ENCODE data around the gene APAF1.
A peak's percentile ranks its signal among the peaks of the same experiment; 100 is the strongest.
"Not testable (repeated sequence)": the region's sequence is repeated elsewhere in the genome, so short reads cannot be mapped to it uniquely, and the experiment has no call there.

Gene APAF1, protein sequence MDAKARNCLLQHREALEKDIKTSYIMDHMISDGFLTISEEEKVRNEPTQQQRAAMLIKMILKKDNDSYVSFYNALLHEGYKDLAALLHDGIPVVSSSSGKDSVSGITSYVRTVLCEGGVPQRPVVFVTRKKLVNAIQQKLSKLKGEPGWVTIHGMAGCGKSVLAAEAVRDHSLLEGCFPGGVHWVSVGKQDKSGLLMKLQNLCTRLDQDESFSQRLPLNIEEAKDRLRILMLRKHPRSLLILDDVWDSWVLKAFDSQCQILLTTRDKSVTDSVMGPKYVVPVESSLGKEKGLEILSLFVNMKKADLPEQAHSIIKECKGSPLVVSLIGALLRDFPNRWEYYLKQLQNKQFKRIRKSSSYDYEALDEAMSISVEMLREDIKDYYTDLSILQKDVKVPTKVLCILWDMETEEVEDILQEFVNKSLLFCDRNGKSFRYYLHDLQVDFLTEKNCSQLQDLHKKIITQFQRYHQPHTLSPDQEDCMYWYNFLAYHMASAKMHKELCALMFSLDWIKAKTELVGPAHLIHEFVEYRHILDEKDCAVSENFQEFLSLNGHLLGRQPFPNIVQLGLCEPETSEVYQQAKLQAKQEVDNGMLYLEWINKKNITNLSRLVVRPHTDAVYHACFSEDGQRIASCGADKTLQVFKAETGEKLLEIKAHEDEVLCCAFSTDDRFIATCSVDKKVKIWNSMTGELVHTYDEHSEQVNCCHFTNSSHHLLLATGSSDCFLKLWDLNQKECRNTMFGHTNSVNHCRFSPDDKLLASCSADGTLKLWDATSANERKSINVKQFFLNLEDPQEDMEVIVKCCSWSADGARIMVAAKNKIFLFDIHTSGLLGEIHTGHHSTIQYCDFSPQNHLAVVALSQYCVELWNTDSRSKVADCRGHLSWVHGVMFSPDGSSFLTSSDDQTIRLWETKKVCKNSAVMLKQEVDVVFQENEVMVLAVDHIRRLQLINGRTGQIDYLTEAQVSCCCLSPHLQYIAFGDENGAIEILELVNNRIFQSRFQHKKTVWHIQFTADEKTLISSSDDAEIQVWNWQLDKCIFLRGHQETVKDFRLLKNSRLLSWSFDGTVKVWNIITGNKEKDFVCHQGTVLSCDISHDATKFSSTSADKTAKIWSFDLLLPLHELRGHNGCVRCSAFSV (N-terminal part only)

DNA sequence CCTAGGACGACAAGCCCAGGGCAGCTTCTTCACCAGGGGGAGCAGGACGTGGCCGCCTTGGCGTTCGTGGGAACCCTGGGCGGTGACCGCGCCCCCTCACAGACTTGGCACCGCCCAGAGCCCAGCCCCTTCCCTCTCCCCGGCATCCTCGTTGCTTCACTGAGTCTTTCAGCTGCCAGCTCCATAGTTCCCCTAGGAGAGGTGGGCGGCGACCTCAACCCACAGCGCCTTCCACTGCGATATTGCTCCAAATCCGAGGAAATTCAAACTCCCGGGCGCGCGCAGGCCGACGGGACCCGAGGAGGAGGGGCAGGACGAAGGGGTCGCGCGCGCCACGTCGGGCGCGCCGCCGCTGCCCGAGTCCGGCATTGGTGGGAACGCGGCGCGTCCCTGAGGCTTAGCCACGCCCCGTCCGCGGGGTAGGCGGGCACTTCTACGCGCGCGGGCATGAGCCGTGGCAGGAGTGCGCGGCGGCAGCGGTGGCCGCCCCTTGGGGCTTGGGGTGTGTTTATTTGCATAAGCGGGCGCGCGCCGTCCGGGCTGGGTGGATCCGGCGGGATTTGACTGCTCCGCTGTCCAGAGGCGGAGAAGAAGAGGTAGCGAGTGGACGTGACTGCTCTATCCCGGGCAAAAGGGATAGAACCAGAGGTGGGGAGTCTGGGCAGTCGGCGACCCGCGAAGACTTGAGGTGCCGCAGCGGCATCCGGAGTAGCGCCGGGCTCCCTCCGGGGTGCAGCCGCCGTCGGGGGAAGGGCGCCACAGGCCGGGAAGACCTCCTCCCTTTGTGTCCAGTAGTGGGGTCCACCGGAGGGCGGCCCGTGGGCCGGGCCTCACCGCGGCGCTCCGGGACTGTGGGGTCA lies at the start of gene APAF1, which contains the start of gene IKBIP:
TSS of gene APAF1 (plus strand) at position 579 of the 860 bp plus-strand sequence. CDS start 3,070 bp downstream, outside the sequence.
TSS of gene IKBIP (minus strand) at position 77 of the 860 bp plus-strand sequence. CDS start 87 bp downstream, outside the sequence.
- DNase-seq = peak; percentile 94

DNA sequence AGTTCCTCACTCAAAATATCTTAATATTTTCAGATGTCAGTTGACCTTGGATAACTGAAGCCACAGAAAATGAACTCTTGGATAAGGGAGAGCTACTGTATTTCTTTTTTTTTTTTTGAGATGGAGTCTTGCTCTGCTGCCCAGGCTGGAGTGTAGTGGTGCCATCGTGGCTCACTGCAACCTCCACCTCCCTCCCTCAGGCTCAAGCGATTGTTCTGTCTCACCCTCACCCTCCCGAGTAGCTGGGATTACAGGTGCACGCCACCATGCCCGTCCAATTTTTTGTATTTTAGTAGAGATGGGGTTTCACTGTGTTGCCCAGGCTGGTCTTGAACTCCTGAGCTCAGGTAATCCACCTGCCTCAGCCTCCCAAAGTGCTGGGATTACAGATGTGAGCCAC lies 47.8 kb upstream of the APAF1 start:
- DNase-seq = not testable (repeated sequence)

DNA sequence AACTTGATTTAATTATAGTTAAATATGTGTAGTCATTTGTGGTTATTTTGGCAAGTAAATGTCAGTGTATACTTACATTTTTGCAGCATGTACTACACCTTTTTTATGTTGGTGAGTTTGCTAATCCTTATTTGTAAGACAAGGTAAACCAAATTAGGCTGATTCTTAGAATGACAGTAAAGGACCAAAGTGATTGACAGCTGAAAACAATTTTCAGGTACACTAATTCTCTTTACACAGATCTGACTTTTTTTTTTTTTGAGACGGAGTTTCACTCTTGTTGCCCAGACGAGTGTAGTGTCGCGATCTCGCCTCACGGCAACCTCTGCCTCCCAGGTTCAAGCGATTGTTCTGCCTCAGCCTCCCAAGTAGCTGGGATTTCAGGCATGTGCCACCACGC lies 43.2 kb upstream of the APAF1 start:
- no peak for DNase-seq

DNA sequence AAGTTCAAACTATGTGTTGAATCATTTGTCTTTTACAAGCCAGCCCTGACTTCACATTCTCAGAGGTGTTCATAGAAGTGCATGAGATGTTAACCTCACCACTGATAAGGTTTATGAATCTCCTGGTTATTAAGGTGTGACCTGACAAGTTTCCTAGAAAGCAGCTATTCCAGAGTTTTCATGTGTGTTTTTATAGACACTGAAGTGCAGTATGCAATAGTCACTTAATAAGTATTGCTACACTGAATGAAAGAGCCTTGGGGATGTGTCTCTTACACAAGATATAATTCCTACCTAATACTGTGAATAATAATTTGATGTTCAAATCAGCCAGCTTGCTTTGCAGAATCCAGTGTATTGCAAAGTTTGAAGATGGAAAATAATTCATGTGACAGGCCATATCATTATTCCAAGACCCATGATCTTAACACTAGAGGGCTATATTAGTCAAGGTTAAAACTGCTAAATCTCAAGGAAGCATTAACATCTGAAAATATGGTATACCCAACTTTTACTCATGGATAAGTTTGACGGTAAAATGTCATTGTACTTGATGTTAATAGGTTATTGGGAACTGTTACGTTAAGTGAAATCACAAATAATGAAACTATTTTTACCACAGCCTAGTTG lies 38.6 kb upstream of the APAF1 start:
- DNase-seq = no peak

DNA sequence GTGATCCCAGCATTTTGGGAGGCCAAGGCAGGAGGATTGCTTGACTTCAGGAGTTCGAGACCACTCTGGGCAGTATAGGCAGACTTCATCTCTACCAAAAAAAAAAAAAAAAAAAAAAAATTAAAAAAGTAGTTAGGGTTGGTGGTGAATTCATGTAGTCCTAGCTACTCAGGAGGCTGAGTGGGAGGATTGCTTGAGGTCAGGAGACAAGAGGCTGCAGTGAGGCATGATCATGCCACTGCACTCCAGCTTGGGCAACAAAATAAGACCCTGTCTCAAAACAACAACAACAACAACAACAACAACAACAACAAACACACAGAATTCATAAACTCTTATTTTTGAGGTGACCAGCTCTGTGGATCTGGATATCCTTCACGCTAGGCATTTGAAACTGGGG lies 34.5 kb upstream of the APAF1 start:
- DNase-seq = no peak

DNA sequence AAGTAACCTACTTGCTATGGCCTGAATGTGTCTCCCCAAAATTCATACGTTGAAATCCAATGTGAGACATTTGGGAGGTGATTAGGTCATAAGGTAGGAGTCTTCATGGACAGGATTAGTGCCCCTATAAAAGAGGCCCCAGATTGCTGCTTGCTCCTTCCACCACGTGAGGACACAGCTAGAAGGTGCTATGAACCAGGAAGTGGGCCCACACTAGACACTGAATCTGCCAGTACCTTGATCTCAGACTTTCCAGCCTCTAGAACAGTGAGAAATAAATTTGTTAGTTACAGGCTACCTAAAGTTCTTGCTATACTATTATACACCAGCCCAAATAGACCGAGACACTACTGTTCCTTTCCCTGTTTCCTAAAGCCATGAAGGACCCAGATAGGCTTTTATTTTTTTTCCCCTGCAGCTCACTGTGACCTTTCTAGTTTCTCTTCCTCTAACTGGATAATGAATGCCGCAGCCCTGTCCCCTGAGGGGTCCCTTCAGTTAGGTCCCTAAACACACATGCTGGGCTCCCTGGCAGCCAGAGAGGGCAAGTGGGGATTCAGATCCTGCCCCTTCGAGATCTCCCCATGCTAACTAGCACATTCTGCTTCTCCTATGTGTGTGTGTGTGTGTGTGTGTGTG lies 32.3 kb upstream of the APAF1 start:
- no peak for DNase-seq

DNA sequence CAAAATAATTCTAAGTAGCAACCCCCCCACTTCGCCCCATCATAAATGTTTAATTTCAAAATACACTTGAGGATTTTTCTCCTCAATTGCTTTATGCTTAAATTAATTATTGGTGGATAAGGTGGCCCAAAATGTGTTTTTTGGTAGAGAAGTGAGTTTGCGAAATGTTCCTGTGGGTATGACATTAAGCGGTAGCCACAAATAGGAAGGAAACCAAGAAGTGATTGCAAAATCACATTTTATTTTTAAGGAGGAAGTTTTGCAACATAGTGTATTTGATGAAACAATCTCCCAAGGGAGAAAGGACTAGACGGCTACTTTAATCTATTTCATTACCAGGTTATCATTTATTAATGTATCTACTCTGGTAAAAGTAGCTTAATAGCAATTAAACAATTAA lies 26.1 kb upstream of the APAF1 start:
- DNase-seq = no peak

DNA sequence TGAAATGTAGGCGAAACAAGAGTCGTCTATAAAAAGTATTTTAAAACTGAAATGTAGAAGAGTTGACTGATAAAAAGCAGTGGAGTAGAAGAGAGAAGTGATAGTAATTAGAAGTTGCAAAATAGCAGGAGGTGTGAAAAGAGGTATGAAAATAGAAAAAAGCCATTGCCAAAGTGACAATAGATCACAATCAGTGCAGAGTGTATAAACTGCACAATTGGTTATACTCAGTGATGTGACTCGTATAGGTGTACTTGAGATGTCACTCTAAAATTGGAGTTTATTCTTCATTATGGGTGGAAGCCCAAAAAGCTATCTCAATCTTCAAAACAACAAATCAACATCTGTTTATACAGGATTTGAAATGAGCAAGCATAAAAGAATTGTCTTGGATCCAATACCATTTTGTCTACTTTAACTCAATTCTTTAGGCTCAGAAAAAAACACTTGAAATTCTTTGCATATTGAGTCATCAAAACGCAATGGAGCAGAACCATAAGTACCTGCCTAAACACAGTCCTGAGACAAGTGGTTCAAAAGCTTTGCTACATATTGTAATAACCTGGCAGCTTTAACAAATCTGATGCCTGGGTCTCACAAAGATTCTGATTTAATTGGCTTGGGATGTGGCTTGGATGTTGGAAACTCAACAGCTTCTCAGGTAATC lies 9.3 kb upstream of the APAF1 start:
- no peak for DNase-seq

DNA sequence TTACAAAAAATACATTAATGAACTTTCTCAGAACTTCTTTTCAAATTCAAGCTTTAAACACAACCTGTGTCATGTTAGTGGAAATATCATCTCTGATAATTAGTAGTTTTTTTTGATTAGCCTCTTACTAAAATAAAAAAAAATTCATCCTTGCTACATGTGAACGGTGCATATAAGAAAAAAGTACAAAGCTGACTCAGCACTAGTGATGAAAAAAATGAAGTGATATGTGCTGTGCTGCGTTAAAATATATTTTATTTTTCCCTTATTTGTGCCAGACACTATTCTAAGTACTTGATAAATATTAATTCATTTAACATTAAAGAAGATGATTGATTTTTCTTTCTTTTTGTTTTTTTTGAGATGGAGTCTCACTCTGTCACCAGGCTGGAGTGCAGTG lies 8.0 kb upstream of the APAF1 start:
- DNase-seq = no peak

DNA sequence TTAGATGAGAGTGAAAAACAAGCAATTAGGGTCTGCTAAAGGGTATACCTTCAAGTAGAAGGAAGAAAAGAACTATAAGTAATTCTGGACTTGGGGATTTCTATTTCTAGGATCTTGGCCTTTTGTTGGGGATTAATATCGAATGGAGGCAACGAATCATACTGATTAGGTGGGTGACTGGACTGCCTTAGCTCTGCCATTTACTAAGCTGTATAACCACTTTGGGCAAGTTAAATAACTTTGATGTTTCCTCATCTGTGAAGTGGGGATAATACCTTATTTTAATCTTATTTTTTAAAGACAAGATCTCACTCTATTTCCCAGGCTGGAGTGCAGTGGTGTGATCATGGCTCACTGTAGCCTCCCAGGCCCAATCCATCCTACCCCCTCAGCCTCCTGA lies 7.1 kb upstream of the APAF1 start:
- DNase-seq = no peak

DNA sequence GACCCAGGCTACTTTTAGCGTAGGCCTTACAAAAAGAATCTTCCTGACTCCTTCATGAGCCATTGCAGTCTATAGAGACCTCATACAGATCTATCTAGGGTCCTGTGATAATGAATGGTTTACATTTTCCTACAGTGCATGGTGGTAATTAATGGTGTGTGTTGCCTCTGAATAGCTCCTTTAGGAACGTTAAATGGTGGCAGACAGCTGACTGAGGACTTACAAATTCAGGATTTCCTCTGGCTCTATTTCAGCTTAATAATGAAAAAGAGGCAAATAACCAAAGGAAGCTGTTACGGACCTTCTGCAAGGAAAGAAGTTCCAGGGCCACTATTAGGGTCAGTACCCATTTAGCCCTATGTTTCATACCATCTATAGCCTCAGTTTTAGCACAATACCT lies 5.6 kb upstream of the APAF1 start:
- no peak for DNase-seq

DNA sequence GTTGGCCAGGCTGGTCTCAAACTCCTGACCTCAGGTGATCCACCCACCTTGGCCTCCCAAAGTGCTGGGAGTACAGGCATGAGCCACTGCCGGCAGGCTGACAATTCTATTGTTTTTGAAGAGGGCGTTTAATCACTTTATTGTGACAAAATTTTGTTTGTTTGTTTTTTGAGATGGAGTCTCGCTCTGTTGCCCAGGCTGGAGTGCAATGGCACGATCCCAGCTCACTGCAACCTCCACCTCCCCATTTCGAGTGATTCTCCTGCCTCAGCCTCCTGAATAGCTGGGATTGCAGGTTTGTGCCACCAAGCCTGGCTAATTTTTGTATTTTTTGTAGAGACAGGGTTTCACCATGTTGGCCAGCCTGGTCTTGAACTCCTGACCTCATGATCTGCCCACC lies 2.3 kb upstream of the APAF1 start:
- DNase-seq = not testable (repeated sequence)

DNA sequence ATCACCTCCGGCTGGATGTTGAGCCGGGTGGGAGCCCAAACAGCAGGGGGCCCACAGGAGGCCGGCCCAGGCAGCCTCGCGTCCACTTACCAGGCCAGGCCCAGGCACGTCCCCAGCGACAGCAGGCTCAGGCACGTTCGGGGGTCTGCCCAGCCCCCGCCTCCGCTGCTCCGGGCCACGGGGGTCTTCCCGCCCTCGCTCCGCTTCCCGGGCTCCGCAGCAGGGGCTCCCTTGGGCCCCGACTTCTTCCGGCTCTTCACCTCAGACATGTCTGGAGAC lies 718 bp upstream of the APAF1 start:
- peak; percentile 36 for DNase-seq

DNA sequence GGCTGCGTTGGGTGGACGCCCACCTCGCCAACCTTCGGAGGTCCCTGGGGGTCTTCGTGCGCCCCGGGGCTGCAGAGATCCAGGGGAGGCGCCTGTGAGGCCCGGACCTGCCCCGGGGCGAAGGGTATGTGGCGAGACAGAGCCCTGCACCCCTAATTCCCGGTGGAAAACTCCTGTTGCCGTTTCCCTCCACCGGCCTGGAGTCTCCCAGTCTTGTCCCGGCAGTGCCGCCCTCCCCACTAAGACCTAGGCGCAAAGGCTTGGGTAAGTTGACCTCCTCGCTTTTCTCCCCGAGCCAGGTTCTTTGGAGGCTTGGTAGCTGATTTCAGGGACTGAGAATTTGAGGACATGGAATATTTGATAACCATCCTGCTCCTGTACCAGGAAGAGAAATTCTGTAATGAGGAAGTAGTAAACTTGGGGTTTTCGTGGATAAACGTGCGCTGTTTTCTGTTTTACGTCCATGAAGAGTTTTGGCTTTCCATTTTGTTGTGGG lies 530 bp downstream of the APAF1 start:
- DNase-seq = no peak

DNA sequence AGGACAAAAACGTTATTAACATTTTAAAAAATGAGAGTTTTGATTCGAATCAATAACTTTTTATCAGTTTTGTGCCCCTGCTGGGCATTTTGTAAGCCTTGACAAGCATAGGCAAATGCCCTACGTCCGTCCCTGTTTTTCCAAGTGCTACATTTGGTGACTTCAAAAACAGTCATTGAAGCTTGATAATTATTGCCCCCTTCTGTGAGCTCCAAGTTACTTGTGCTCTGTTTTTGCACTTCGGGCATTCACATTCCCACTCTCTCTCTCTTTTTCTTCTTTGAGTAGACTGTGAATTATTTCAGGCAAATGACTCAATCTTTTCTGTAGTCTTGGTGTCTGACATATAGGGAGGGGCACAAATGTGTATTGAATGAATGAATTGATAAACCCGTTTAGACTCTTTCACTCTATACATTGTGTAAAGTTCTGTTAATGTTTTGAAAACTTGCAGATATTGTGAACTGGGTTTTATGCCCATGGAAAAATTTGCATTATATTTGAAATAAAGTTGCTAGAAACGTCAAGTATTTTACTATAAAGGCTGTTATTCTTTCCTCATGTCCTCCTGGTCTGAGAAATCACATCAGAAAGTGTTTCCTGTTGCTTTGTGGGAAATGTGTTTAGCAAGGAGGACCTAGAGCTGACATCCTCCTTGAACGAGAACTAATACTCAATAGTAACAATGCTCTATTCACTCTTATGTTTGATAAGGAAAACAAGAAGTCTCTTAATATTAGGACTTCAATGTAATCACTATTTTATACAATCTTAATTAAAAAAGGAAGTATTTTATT lies 1.4 kb downstream of the APAF1 start:
- DNase-seq = no peak

DNA sequence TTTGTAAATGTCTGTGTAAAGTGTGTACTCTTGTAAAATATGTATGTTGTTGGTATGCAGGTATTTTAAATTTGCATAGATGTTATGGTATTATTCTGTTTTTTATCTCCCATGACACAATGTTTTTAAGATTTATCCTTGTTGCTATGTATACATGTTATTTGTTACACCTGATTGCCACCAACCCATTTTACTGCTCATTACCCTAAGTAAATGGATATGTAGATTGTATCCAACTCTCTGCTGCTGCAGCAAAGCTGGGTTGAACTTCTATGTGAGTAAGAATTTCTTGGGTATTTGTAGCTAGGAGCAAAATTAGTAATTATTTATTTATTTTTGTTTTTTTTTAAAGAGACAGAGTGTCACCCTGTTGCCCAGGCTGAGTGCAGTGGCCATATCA lies 6.2 kb downstream of the APAF1 start:
- DNase-seq = no peak

DNA sequence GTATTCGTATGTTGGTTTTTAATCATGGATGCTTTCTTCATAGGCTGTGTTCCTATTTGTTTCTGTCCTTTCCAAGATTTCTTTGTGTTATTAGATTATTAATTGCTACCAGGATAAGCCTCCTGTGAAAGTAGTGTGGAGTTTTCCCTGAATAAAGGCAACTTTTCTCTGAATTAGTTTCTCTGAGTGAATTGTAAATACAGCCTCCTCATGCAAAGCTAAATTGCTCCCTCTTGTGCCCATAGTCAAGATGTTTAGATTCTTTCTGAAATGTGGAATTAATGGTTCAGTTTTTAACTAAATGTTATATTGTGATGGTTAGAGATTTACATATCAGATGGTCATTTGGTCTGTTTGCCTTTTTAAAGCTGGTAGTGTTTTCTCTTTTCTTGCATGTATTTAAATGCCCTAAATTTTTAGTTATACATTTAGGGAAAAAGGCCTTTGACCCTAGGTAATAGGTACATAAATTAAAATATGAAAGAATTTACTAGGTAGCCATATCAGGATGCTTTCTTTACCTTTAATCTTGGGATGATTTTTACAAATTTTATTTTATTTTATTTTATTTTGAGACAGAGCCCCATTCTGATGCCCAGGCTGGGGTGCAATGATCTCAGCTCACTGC lies 8.9 kb downstream of the APAF1 start:
- DNase-seq = no peak

DNA sequence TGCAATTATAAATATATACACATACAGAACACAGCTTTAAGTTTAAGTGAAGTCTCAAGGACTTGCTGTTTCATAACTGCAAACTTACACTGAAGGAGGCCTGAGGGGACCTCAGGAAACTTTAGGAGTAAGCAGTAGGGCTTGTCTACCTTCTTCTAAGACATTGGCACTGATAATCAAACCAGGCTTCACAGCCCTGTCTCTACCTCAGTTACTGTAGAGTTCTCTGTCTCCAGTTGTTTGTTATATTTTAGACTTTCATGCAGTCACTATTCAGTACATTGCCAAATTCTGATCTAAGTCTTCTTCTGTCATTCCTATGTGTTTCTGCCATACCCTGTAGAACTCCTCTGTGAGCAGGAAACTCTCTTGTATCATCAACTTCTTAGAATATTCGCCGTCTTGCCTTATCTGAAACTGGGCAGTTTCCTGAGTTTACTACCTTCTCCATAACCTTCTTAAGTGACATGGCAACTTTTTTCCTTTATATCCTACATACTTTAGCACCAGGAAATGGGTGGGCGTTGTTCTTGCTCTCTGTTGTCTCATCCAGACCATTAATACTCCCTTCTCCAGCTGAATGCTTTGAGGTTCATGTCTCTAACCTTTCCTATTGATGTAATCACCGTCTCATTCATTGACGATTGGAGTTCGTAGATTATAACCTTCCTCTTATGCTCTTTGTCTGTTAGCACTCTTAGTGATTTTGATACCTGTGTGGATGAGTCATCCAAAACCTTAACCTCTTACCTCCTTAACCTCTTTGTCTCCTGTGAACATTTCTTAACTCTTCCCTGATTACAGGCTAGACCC lies 11.4 kb downstream of the APAF1 start:
- DNase-seq = no peak

DNA sequence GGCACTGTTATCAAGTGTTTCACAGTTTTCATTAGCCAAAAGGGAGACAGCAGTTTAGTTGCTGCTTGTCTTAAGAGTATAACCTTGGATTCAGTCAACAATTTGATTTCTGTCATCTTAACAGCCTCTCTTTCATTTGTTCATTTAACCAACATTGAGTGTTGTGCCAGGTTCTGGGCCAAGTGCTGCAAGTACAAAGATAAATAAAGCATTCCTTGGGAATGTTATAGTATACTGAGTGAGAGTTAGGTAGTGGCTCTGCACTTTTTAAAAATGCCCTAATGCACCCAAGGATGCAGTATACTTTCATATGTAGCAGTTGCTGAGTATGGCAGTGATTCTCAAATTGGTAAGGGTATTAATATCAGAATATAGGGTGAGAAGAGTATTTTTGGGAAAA lies 15.4 kb downstream of the APAF1 start:
- no peak for DNase-seq
